ENCODE measurements around the gene DUSP28.

DNA sequence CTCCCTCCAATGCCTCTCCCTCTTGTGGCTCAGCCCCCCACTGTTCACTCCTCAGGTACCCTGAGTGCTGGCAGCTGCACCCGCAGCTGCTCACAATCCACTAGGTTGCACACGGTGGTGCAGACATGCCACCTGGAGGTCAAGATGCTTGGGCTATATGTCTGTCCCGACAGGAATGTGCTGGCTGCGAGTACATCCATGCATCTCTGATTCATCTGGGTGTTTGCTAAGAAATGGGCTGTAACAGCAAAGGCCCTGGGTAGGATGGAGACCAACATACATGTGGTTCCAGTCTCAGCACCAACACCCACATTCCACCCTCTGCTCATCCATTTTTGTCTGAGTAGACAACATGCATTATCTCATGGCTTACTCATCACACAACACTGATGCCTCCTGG, 33.6 kb upstream of the DUSP28 start:
- no peak for TF ChIP-seq NFIC (IDR thresholded peaks at IDR 0.05)
- TF ChIP-seq TEAD4 (IDR thresholded peaks at IDR 0.05) = no peak
